Hematopoietic multipotent progenitor cell treated with erythropoietin and hydrocortisone succinate and interleukin-3 and kit ligand, for 6 days (in vitro differentiated cells): Measurements from ENCODE around the gene PTPN2.

Experiments
- DNase-seq: peaks from one replicate; pipeline ENCODE4 v3.0.0-alpha.2; 2015

The PTPN2 gene

DNA sequence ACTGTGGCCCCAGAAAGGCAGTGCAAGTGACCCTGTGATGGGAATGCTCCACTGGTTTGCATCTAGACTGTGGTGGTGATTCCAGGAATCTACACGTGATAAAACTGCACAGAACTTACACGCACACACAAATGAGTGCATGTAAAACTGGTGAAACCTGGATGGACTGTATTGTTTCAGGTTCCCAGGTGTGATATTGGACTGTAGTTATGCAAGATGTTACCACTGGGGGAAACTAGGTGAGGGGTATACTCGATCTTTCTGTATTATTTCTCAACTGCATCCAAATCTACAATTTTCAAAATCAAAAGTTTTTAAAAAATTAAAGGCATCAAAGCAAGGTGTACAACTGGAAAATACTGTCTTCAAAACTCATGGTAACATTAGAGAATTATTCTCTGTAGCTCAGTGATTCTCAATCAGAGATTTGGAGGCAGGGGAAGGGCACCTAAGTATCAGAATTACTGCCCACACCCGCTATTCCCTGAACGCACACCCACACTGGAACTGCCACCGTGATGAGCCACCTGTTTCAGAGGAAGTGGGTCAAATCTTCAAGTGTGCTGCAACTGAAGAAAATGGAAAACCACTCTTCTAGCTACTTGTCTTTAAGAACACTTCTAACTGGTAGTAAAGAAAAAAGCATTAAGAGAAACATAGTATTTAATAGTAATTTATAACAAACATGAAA lies 26.7 kb downstream of the PTPN2 start:
- no peak for DNase-seq

DNA sequence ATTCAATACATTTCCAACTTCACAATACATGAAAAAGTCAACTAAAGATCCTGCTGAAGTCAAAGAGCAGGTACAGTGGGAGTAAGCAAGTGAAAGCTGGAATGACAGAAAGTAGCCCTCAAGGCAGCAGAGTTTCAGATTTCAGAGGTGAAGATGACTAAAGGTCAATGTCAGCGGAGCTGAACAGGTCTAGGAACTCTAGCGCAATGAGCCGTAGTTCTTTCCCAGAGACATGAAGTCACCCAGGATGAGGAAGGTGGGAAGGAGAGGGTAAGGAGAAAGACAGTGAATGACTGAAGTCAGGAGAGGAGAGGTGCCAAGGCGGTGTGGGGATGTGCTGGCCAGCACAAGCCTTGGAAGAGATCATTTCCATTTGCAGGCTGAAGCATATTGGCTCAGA lies 28.1 kb downstream of the PTPN2 start:
- DNase-seq = no peak

- no peak for DNase-seq
Measured at GRCh38 chr18:12852566-12853315, 31.3 kb downstream of the PTPN2 start.

- no peak for DNase-seq
Measured at GRCh38 chr18:12851716-12852115, 32.3 kb downstream of the PTPN2 start.

DNA sequence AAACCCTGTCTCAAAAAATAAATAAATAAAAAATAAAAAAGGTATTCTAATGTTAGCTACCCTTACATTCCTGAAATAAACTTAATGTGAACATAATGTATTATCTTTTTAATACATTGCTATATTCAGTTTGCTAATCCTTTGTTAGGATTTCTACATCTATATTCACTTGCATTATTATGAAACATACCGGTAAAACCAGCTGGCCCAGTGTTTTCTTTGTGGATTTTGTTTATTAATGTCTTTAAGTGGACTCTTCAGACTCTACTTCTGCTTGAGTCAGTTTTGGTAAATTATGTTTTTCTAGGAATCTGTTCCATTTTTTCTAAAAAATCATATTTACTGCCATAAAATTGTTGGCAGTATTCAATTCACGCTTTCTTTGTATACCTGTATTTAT lies 34.5 kb downstream of the PTPN2 start:
- DNase-seq = no peak

DNA sequence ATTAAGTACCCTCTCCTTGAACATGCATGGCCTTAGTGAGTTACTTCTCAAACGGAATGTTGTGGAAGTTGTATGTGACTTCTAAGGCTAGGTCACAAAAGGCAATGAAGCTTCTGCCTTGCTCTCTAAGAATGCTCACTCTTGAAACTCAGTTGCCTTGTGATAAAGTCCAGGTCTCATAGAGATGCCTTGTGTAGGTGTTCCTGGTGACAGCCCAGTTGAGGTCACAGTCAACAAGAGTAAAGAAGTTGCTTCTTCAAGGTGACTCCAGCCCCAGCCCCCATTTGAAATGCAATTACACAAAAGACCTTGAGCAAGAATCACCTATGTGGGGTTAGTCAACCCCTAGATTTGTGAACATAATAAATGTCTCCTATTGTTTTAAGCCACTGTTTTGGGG lies 35.6 kb downstream of the PTPN2 start:
- DNase-seq = no peak

DNA sequence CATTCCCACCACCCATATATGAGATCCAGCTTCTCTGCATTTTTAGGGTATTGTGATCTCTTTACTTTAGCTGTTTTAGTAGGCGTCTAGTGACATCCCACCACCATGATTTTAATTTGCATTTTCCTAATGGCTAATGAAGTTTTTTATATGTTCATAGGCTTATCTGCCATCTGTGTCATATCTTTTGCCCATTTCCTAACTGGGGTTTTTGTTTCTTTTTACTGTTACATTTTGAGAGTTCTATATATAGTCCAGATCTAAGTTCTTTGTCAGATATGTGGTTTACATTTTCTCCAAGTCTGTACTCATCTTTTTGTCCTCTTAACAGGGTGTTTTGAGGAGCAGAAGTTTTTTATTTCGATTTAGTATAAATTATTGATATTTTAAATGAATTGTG lies 39.6 kb downstream of the PTPN2 start:
- no peak for DNase-seq

DNA sequence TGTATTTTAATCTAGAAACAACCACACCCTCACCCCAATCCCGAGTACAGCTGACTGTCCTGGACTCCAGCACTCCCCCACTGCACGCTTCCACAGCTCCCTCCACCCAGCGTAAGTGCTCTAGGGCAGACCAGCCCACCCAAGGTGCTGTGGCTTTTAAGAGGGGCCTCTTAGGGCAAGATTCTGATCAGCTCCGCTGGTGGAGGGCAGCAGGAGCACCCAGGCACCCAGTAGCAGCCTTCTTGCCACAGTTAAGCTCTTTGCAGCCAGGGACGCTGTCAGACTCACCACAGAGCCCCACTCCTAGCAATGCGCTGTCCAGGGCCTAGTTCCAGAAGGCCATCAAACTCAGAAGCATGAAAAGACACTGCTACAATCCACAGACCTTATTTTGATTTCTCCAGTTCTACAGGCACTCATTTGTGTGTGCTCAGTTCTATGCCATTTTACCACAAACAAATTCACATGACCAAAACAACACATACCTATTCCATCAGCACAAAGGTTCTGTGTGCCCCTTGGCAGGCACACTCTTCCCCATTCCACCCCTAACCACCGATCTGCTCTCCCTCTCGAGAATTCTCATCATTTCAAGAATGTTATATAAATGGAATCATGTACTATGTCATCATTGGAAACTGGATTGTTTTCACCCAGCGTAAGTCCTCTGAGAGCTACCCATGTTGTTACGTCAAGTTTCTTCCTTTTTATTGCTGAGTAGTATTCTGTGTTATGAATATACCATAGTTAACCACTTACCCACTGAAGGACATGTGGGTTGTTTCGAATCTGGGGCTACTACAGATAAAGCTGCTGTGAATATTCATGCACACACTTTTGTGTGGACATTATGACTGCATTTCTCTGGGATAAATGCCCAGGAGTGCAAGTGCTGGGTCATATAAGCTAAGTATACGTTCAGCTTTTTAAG lies 40.4 kb downstream of the PTPN2 start:
- DNase-seq = peak; percentile 14

GRCh38 chr18:12842459-12843380 lies 41.3 kb downstream of the PTPN2 start:
- no peak for DNase-seq

- no peak for DNase-seq
Measured at GRCh38 chr18:12841070-12841469, 43.0 kb downstream of the PTPN2 start.

DNA sequence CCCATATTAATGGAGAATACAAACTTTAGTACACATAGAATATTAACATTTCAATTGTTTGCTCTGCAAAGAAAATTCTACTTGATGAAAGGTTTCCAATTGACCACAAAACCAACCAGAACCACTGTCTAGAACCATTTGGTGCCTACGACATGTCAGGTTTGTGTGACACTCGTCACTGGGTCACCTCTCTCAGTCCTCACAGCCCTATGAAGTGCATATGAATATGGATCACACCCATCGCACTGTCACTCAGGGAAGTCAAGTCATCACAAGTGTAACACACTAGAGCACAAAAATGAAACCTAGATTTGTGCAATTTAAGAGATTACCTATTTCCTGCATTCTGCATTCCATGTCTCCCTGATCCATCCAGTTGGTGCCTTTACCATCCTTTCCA lies 43.7 kb downstream of the PTPN2 start:
- no peak for DNase-seq

DNA sequence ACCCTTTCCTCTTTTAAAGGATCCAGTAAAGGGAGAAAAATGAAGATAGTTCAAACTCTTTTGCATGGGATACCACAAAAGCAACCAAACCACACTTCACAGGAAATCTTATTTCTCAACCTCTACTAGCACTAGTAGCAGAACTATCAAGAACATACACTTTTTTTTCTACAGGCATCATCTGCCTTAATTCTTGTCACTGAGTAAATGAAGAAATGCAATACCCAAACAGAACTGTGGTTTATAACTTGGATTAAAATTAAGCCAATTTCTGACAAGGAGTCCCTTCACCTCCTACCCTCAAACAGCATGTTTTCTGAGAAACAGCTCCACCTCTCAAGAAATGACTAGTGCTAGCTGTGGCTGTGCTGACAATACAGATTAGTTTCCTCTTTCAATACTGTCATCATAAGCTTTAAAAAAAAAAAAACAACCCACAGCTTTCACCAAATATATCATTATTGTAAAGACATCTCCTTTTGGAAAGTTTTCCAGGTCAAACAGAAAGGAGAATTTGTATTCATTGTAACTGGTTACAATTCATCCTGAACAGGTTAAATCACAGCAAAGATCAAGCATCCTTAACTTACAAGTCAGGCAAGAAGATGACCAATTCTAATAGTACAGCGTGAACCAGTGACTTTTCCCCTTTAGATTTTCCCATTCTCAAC lies 44.4 kb downstream of the PTPN2 start:
- peak; percentile 56 for DNase-seq

GRCh38 chr18:12839057-12839525 lies 44.9 kb downstream of the PTPN2 start:
- DNase-seq = peak; percentile 25

DNA sequence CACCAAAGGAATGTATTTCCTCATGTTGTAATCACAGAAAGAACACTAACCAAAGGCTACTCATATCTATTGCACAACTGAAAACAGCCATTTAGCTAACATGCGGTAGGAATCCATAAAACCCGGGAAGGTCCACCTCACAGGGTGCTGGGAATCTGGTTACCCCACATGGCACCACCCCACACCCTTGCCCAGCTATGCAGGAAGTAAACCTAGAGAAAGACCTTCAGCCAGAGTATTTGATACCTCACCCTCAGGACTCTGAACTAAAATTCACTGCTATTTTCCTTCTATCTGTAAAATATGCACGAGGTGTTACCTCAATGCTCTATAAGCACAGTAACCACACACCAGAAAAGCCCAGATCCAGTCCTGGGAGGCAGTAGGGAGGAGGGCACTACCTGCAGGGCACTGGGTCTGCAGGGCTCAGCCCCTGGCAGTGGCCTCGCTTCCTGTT lies 45.8 kb downstream of the PTPN2 start:
- DNase-seq = peak; percentile 48

- no peak for DNase-seq
Measured at GRCh38 chr18:12837747-12838146, 46.3 kb downstream of the PTPN2 start.

DNA sequence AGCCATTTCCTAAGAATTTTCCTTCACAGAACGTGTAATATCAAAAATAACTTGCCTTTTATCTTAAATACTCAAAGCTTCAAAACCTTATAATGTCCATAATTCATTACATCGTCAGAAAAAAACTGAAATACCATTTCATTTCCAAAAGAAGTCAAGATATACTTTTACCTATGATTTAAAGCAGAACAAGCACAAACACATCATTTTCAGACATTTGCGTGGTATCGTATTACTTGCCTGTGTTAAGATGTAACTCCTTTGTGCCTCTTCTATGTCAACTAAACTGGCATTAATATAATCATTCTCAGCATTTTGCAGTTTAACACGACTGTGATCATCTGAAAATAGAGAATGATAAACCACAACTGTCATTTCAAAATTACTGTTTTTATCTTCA lies 47.5 kb downstream of the PTPN2 start:
- no peak for DNase-seq

GRCh38 chr18:12828116-12829051 lies 55.7 kb downstream of the PTPN2 start:
- peak; percentile 15 for DNase-seq

DNA sequence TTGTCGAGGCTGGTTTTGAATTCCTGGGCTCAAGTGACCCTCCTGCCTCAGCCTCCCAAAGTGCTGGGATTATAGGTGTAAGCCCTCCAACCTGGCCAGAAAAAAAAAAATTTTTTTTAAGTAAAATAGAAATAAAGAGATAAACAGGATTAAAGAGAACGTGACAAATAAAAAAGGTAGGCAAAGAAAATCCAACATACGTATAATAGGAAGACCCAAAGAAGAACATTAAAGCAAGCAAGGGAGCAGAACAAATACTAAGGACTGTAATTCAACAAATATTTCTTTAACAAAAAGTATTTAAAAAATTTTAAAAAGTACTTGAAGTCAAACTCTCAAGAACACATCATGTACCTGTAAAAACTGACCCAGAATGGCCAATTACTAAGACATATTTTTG lies 56.4 kb downstream of the PTPN2 start:
- DNase-seq = no peak

DNA sequence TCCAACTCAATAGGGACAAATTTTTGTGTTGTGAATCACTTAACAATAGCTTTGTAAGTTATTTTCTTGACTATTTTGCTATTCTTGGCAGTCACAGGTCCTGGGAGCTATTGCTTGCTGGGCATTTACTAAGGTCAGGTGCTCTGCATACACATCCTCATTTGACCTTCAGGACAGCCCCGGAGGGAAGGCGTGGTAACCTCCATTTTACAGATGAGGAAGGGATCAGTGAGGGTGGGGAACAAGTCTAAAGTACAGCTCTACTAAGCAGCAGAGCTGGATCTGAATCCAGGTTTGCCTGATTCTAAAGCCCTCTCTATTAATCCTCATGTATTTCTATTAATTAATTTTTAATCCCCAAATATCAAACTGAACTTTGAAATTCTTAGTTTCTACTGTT lies 58.8 kb downstream of the PTPN2 start:
- no peak for DNase-seq

- DNase-seq = no peak
Measured at GRCh38 chr18:12823892-12824291, 60.1 kb downstream of the PTPN2 start.
